GM18873 (cell line): ENCODE results near the gene ITGB3.

Source experiments
- ATAC-seq: cut with Tn5 transposase; IDR thresholded peaks from one replicate; pipeline ENCODE4 v1.9.1; 2021; ENCODE audit warnings: mild to moderate bottlenecking, moderate library complexity, moderate number of reproducible peaks; ENCODE audit not compliant: unreplicated experiment, low FRiP score

Gene ITGB3

DNA sequence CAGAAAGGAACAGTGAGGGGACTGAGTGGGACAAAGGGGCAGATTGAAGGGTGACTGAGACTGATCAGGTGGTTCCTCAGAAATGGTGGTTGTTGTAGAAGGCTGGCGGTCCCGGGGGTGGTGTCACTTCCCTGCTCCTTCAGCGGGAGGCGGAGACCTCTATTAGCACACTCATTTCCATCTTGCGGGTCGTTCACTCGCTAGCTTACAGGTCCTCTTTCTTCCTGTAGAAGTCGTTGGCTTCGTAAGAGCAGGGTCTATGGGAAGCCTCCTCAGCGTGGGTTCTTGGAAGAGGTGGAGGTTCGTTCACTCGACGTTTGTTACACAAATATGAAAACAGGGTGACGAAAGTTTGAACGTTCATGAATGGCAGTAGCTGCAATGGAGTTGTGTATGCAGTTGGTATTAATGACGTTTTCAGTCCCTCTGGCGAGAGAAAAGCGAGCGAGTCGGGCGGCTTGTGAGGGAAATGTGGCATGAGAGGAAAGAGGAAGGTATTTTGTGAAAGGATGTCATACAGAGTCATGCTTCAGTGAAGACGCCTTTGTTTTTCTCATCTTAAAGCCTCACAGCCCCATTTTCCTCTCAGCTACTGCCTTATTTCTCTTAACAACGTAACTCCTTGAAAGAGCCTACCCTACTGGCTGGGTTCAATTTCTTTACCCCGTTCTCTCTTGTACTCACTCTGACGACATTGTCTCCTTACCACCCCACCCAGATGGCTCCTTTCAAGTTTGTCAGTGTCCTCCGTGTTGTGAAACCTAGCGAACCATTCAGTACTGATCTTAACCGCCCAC lies 70.8 kb downstream of the ITGB3 start:
- ATAC-seq = peak; percentile 33

DNA sequence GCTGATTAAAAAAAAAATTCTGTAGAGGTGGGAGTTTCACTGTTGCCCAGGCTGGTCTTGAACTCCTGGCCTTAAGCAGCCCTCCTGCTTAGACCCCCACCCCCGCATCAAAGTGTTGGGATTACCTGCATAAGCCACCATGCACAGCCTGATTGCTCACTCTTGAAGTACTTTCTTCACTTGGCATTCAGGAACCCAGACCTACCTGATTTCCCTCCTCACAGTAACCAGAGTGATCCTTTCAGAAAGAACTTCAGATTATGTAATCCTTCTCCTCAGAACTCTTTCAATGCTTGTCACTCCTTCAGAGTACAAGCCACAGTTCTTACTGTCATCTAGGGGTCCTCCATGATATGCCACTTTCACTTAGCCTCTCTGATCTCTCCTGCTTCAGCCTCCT lies 71.5 kb downstream of the ITGB3 start:
- ATAC-seq = no peak

DNA sequence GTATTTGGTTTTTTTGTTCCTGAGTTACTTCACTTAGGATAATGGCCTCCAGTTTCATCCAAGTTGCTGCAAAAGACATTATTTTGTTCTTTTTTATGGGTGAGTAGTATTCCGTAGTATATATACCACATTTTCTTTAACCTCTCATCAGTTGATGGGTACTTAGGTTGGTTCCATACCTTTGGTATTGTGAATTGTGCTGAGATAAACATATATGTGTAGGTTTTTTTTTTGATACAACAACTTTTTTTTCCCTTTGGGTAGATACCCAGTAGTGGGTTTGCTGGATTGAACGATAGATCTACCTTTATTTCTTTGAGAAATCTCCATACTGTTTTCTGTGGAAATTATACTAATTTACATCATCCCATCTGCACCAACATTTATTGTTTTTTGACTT lies 76.9 kb downstream of the ITGB3 start:
- no peak for ATAC-seq

DNA sequence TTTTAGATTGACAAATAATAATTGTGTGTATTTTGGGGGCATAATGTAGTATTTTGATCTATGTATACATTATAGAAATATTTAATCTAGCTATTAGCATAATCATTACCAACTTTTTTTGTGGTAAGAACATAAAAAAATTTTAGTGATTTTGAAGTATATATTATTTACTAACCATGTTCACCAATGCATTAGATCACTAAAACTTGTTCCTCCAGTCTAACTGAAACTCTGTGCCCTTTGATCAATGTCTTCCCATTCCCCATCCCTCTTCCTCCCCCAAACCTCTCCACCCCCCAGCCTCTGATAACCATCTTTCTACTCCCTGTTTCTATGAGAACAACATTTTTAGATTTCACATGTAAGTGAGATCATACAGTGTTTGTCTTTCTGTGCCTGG lies 78.7 kb downstream of the ITGB3 start:
- no peak for ATAC-seq

DNA sequence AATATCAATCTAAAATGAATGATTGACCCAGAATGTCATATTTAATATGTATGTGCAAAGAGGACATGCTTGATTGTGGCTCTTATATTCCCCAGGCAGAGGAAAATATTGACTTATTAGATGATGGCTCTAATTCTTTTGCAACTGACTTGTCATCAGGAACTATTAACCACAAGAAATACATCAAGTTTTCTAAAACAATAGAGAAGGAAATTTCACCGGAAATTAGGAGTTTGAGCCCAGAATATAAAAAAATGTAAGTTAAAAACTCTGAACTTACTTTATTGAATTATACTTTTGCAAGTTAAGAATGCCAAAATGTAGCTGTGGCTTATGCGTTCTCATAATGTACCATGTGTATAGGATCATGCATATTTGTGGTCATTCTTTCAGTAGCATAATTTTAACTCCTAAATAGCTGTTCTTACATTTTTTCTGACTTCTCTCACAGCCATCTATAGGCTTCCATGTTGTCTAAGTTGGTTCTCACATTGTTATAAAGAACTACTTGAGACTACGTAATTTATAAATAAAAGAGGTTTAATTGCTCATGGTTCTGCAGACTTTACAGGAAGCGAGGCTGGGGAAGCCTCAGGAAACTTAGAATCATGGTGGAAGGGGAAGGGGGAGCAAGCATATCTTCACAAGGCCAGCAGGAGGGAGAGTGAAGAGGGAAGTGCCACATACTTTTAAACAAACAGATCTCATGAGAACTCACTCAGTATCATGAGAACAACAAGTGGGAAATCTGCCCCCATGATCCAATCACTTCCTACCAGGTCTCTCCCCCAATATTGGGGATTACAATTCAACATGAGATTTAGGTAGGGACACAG lies 81.7 kb downstream of the ITGB3 start:
- no peak for ATAC-seq

DNA sequence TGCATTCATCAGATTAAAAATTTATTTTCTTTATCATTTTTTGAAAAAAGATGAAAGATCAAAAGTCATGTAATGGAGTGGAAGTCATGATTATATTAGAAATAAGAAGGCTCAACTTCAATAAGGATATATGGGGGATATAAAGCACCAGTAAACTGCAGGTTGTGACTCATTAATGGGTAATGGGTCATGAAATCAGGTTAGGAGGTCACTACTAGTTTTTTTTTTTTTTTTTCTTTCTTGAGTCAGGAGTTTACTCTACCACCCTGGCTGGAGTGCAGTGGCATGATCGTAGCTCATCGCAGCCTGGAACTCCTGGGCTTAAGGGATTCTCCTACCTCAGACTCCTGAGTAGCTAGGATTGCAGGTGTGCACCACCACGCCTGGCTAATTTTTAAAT lies 84.4 kb downstream of the ITGB3 start:
- ATAC-seq = no peak

DNA sequence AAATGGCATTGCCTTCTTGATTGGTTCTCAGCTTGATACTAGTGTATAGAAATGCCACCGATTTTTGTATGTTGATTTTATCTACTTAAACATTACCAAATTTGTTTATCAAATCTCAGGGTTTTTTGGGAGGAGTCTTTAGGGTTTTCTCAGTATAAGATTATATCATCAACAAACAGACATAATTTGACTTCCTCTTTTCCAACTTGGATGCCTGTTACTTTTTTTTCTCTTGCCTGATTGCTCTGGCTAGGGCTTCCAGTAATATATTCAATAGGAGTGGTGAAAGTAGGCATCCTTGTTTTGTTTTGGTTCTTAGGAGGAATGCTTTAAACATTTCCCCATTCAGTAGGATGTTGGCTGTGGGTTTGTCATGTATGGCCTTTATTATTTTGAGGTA lies 99.2 kb downstream of the ITGB3 start:
- ATAC-seq = no peak

DNA sequence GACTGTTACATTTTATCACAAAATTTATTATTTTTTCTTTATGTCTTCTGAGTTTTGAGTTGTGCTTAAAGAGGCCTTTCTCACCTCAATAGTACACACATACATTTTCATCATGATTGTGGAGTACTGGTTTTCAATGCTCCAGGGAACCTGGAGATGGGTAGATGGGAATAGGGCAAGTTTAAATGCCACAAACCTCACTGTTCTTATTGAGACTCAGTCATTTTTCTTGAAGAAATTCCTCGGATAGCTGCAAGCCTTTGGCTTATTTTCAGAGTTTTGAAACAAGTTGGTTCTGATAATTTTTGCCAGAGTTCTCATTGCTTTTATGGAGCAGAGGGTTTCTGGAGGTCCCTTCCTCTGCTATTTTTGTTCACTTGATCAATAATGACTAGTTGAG lies 105.0 kb downstream of the ITGB3 start:
- no peak for ATAC-seq
